ENCODE data around the gene KIFAP3. TPM values are rescaled to one million over a fixed set of nuclear protein-coding genes. Genes with fewer than 3 reads are reported as not detected.
"Not testable (repeated sequence)": the region's sequence is repeated elsewhere in the genome, so short reads cannot be mapped to it uniquely, and the experiment has no call there.

Gene KIFAP3
- total and polyA plus RNA-seq, 7 experiments from 2014 or later: 8.9 to 23.8 (median 15.1) TPM

GRCh38 chr1:170020859-170021258 is 53.6 kb downstream of the KIFAP3 start:
- H3K27me3 ChIP-seq (ENCODE audit: control insufficient read depth in 2 of 2, insufficient read depth in 2 of 2, low read length in 2 of 2): no peaks in the 10 kb centered on the region
- Mint-ChIP-seq H3K27me3 (no peaks in the 10 kb centered on the region), H3K4me1 (no peaks in the 10 kb centered on the region), H3K27ac (no peak overlapping the region), H3K4me3 (no peak overlapping the region), H3K36me3 (peaks cover 4 to 54% (median 38%) of the 10 kb centered on the region in 5 donors), H3K9me3 (peaks cover 0 to 16% (median 3%) of the 10 kb centered on the region in 11 donors)
- DNase-seq (no peak), ATAC-seq (no peak)
- no peak overlapping the region for H3K27ac ChIP-seq (ENCODE audit: low read depth, low read length)
- intact Hi-C loops (cut with micrococcal nuclease): no loop called here
- H3K4me3 ChIP-seq (ENCODE audit: low read length): no peak overlapping the region
- ChIA-PET POLR2A (no interaction called here), CTCF (no interaction called here)
- H3K4me1 ChIP-seq (ENCODE audit: control insufficient read depth in 2 of 2, insufficient read depth in 2 of 2, low read length in 2 of 2): no peaks in the 10 kb centered on the region
- peaks cover 0 to 10% (median 0%) of the 10 kb centered on the region in 3 experiments for H3K36me3 ChIP-seq (ENCODE audit: control insufficient read depth in 2 of 3, insufficient read depth in 3 of 3, low read length in 3 of 3)
- H3K9me3 ChIP-seq (ENCODE audit: control insufficient read depth in 2 of 3, low read length in 3 of 3): no peaks in the 10 kb centered on the region

- Histone ChIP-seq H3K9me3 (ENCODE audit: control insufficient read depth in 2 of 3, low read length in 3 of 3) (no peaks in the 10 kb centered on the region), H3K36me3 (ENCODE audit: control insufficient read depth in 2 of 3, insufficient read depth in 3 of 3, low read length in 3 of 3) (peaks cover 0 to 20% (median 0%) of the 10 kb centered on the region in 3 experiments), H3K27me3 (ENCODE audit: control insufficient read depth in 2 of 2, insufficient read depth in 2 of 2, low read length in 2 of 2) (no peaks in the 10 kb centered on the region), H3K4me3 (ENCODE audit: low read length) (no peak overlapping the region), H3K27ac (ENCODE audit: low read depth, low read length) (no peak overlapping the region), H3K4me1 (ENCODE audit: control insufficient read depth in 2 of 2, insufficient read depth in 2 of 2, low read length in 2 of 2) (no peaks in the 10 kb centered on the region)
- no peaks in the 10 kb centered on the region for H3K27me3 Mint-ChIP-seq
- no peak for ATAC-seq
- H3K4me1 Mint-ChIP-seq: peaks cover 0 to 2% (median 0%) of the 10 kb centered on the region in 7 donors
- no peak overlapping the region for H3K4me3 Mint-ChIP-seq
- peaks cover 0 to 16% (median 3%) of the 10 kb centered on the region in 11 donors for H3K9me3 Mint-ChIP-seq
- ChIA-PET POLR2A (no interaction called here), CTCF (no interaction called here)
- H3K27ac Mint-ChIP-seq: no peak overlapping the region
- H3K36me3 Mint-ChIP-seq: peaks cover 10 to 62% (median 44%) of the 10 kb centered on the region in 5 donors
- intact Hi-C loops (cut with micrococcal nuclease): loop anchor here in 1 of 2 donors (10.0 kb wide), 1 partner anchor 1297 kb away; the partner anchor contains the start of gene FMO4
- no peak for DNase-seq
Observed at GRCh38 chr1:170017478-170017877, 57.0 kb downstream of the KIFAP3 start.

GRCh38 chr1:170012920-170013319 is 61.6 kb downstream of the KIFAP3 start:
- no peak for DNase-seq
- Mint-ChIP-seq H3K36me3 (peaks cover 10 to 46% (median 30%) of the 10 kb centered on the region in 5 donors), H3K4me3 (no peak overlapping the region), H3K4me1 (peaks cover 0 to 2% (median 0%) of the 10 kb centered on the region in 7 donors), H3K27me3 (no peaks in the 10 kb centered on the region), H3K27ac (peak overlapping the region in 1 of 9 donors; percentile 22), H3K9me3 (peaks cover 0 to 6% (median 0%) of the 10 kb centered on the region in 11 donors)
- no peak for ATAC-seq
- POLR2A ChIA-PET: no interaction called here
- Histone ChIP-seq H3K9me3 (ENCODE audit: control insufficient read depth in 2 of 3, low read length in 3 of 3) (no peaks in the 10 kb centered on the region), H3K4me3 (ENCODE audit: low read length) (no peak overlapping the region), H3K27me3 (ENCODE audit: control insufficient read depth in 2 of 2, insufficient read depth in 2 of 2, low read length in 2 of 2) (no peaks in the 10 kb centered on the region), H3K4me1 (ENCODE audit: control insufficient read depth in 2 of 2, insufficient read depth in 2 of 2, low read length in 2 of 2) (no peaks in the 10 kb centered on the region), H3K36me3 (ENCODE audit: control insufficient read depth in 2 of 3, insufficient read depth in 3 of 3, low read length in 3 of 3) (peaks cover 0 to 20% (median 0%) of the 10 kb centered on the region in 3 experiments), H3K27ac (ENCODE audit: low read depth, low read length) (no peak overlapping the region)
- CTCF ChIA-PET: no interaction called here
- intact Hi-C loops (cut with micrococcal nuclease): loop anchor here in 1 of 2 donors (10.0 kb wide), 1 partner anchor 1302 kb away; the partner anchor contains the start of gene FMO4

- ATAC-seq: no peak
- H3K27ac Mint-ChIP-seq: no peak overlapping the region
- Histone ChIP-seq H3K9me3 (ENCODE audit: control insufficient read depth in 2 of 3, low read length in 3 of 3) (no peaks in the 10 kb centered on the region), H3K27ac (ENCODE audit: low read depth, low read length) (no peak overlapping the region), H3K27me3 (ENCODE audit: control insufficient read depth in 2 of 2, insufficient read depth in 2 of 2, low read length in 2 of 2) (no peaks in the 10 kb centered on the region), H3K4me3 (ENCODE audit: low read length) (no peak overlapping the region), H3K36me3 (ENCODE audit: control insufficient read depth in 2 of 3, insufficient read depth in 3 of 3, low read length in 3 of 3) (peaks cover 0 to 17% (median 0%) of the 10 kb centered on the region in 3 experiments), H3K4me1 (ENCODE audit: control insufficient read depth in 2 of 2, insufficient read depth in 2 of 2, low read length in 2 of 2) (no peaks in the 10 kb centered on the region)
- ChIA-PET CTCF (no interaction called here), POLR2A (no interaction called here)
- peak in 4 of 9 donors; percentile 3 to 25 (median 4) for DNase-seq
- H3K4me1 Mint-ChIP-seq: peaks cover 0 to 5% (median 0%) of the 10 kb centered on the region in 7 donors
- intact Hi-C loops (cut with micrococcal nuclease): loop anchor here in 1 of 2 donors (10.0 kb wide), 1 partner anchor 1304 kb away; the partner anchor contains the start of gene FMO4
- no peak overlapping the region for H3K4me3 Mint-ChIP-seq
- H3K36me3 Mint-ChIP-seq: peaks cover 17 to 28% (median 20%) of the 10 kb centered on the region in 5 donors
- peaks cover 0 to 10% (median 4%) of the 10 kb centered on the region in 11 donors for H3K9me3 Mint-ChIP-seq
- no peaks in the 10 kb centered on the region for H3K27me3 Mint-ChIP-seq
Observed at GRCh38 chr1:170010443-170010842, 64.1 kb downstream of the KIFAP3 start.

DNA sequence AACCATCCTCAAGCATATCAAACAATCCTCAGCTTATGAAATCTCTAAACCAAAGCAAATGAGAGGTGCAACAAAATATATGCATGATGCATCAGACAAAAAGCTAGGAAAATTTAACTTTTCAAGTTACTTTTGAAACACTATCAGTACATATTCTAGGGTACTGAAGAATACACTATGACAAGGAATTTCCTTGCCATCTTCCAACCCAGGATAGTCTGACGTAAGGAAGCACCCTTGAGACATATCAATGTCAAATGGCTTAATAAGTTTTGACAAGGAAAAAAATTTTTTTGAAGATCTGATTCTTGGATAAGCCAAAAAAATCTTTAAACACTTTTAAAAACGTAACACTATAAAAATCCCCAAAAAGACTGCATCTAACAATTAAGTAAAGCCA is 64.9 kb downstream of the KIFAP3 start:
- POLR2A ChIA-PET: no interaction called here

GRCh38 chr1:170008745-170009144 is 65.8 kb downstream of the KIFAP3 start:
- H3K4me1 ChIP-seq (ENCODE audit: control insufficient read depth in 2 of 2, insufficient read depth in 2 of 2, low read length in 2 of 2); CTCF ChIA-PET; ATAC-seq; intact Hi-C loops (cut with micrococcal nuclease); H3K4me3 ChIP-seq (ENCODE audit: low read length); POLR2A ChIA-PET; H3K27ac Mint-ChIP-seq; H3K4me1 Mint-ChIP-seq; H3K27me3 ChIP-seq (ENCODE audit: control insufficient read depth in 2 of 2, insufficient read depth in 2 of 2, low read length in 2 of 2); H3K27ac ChIP-seq (ENCODE audit: low read depth, low read length); H3K4me3 Mint-ChIP-seq; H3K27me3 Mint-ChIP-seq; DNase-seq; H3K36me3 ChIP-seq (ENCODE audit: control insufficient read depth in 2 of 3, insufficient read depth in 3 of 3, low read length in 3 of 3); H3K9me3 ChIP-seq (ENCODE audit: control insufficient read depth in 2 of 3, low read length in 3 of 3): not testable (repeated sequence)
- Mint-ChIP-seq H3K36me3 (peaks cover 10 to 18% (median 14%) of the 10 kb centered on the region in 5 donors), H3K9me3 (peaks cover 0 to 10% (median 4%) of the 10 kb centered on the region in 11 donors)

More for the DNA sequence above, 64.9 kb downstream of the KIFAP3 start:
- ATAC-seq: no peak
- no peaks in the 10 kb centered on the region for H3K27me3 Mint-ChIP-seq
- Histone ChIP-seq H3K36me3 (ENCODE audit: control insufficient read depth in 2 of 3, insufficient read depth in 3 of 3, low read length in 3 of 3) (peaks cover 0 to 13% (median 0%) of the 10 kb centered on the region in 3 experiments), H3K4me1 (ENCODE audit: control insufficient read depth in 2 of 2, insufficient read depth in 2 of 2, low read length in 2 of 2) (no peaks in the 10 kb centered on the region), H3K9me3 (ENCODE audit: control insufficient read depth in 2 of 3, low read length in 3 of 3) (no peaks in the 10 kb centered on the region), H3K27ac (ENCODE audit: low read depth, low read length) (no peak overlapping the region), H3K27me3 (ENCODE audit: control insufficient read depth in 2 of 2, insufficient read depth in 2 of 2, low read length in 2 of 2) (no peaks in the 10 kb centered on the region), H3K4me3 (ENCODE audit: low read length) (no peak overlapping the region)
- H3K4me1 Mint-ChIP-seq: peaks cover 0 to 4% (median 0%) of the 10 kb centered on the region in 7 donors
- H3K36me3 Mint-ChIP-seq: peaks cover 14 to 23% (median 18%) of the 10 kb centered on the region in 5 donors
- CTCF ChIA-PET: no interaction called here
- H3K9me3 Mint-ChIP-seq: peaks cover 0 to 10% (median 4%) of the 10 kb centered on the region in 11 donors
- H3K27ac Mint-ChIP-seq: no peak overlapping the region
- intact Hi-C loops (cut with micrococcal nuclease): no loop called here
- H3K4me3 Mint-ChIP-seq: no peak overlapping the region
- DNase-seq: no peak

DNA sequence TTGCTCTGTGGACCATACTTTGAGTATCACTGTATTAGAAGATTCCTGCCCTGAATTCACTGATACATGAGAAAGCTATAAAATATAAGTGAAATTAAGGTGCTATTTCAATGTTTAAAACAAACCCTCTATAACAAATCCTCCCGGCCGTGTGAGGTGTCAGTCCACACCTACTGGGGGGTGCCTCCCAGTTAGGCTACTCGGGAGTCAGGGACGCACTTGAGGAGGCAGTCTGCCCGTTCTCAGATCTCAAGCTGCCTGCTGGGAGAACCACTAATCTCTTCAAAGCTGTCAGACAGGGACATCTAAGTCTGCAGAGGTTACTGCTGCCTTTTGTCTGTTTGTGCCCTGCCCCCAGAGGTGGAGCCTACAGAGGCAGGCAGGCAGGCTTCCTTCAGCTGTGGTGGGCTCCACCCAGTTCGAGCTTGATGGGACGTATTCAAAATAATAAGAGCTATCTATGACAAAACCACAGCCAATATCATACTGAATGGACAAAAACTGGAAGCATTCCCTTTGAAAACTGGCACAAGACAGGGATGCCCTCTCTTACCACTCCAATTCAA is 71.1 kb downstream of the KIFAP3 start:
- H3K27me3 Mint-ChIP-seq; H3K27me3 ChIP-seq (ENCODE audit: control insufficient read depth in 2 of 2, insufficient read depth in 2 of 2, low read length in 2 of 2); H3K27ac ChIP-seq (ENCODE audit: low read depth, low read length); H3K4me1 ChIP-seq (ENCODE audit: control insufficient read depth in 2 of 2, insufficient read depth in 2 of 2, low read length in 2 of 2); intact Hi-C loops (cut with micrococcal nuclease); DNase-seq; CTCF ChIA-PET; ATAC-seq; H3K36me3 ChIP-seq (ENCODE audit: control insufficient read depth in 2 of 3, insufficient read depth in 3 of 3, low read length in 3 of 3); H3K4me3 ChIP-seq (ENCODE audit: low read length); H3K27ac Mint-ChIP-seq; POLR2A ChIA-PET; H3K4me3 Mint-ChIP-seq; H3K9me3 ChIP-seq (ENCODE audit: control insufficient read depth in 2 of 3, low read length in 3 of 3); H3K4me1 Mint-ChIP-seq: not testable (repeated sequence)
- Mint-ChIP-seq H3K9me3 (peaks cover 0 to 10% (median 1%) of the 10 kb centered on the region in 11 donors), H3K36me3 (peaks cover 5 to 16% (median 9%) of the 10 kb centered on the region in 5 donors)
